Stimulated activated CD4-positive, alpha-beta T cell treated with anti-CD3 and anti-CD28 coated beads, Interleukin-4, amount 100 ng/mL, for 24 hours (primary cell): ENCODE data around the gene FLVCR2.

Source experiments
- DNase-seq: peaks from one replicate; pipeline ENCODE4 v3.0.0-alpha.2; 2020

FLVCR2 gene

GRCh38 chr14:75636100-75636692, 57.8 kb downstream of the FLVCR2 start:
- DNase-seq: no peak

- DNase-seq: no peak
Observed at GRCh38 chr14:75640876-75641275, 62.5 kb downstream of the FLVCR2 start.

GRCh38 chr14:75643985-75644384, 65.6 kb downstream of the FLVCR2 start:
- DNase-seq: no peak

- DNase-seq: no peak
Observed at GRCh38 chr14:75645056-75645455, 66.6 kb downstream of the FLVCR2 start.

GRCh38 chr14:75646762-75647161, 68.3 kb downstream of the FLVCR2 start:
- no peak for DNase-seq

- no peak for DNase-seq
Observed at GRCh38 chr14:75647640-75648039, 69.2 kb downstream of the FLVCR2 start.

- no peak for DNase-seq
Observed at GRCh38 chr14:75648066-75648838, 69.8 kb downstream of the FLVCR2 start.

GRCh38 chr14:75649337-75649736, 70.9 kb downstream of the FLVCR2 start:
- no peak for DNase-seq

- no peak for DNase-seq
Observed at GRCh38 chr14:75649773-75650172, 71.4 kb downstream of the FLVCR2 start.

GRCh38 chr14:75650253-75651058, 72.0 kb downstream of the FLVCR2 start:
- no peak for DNase-seq

GRCh38 chr14:75653563-75653962, 75.1 kb downstream of the FLVCR2 start:
- DNase-seq: no peak

- DNase-seq: peak; percentile 88
Observed at GRCh38 chr14:75654127-75654732, 75.8 kb downstream of the FLVCR2 start.

GRCh38 chr14:75655235-75655634, 76.8 kb downstream of the FLVCR2 start:
- no peak for DNase-seq

GRCh38 chr14:75657331-75657730, 78.9 kb downstream of the FLVCR2 start:
- no peak for DNase-seq

GRCh38 chr14:75658957-75659356, 80.5 kb downstream of the FLVCR2 start:
- DNase-seq: no peak

- DNase-seq: no peak
Observed at GRCh38 chr14:75660238-75660629, 81.8 kb downstream of the FLVCR2 start.

GRCh38 chr14:75660630-75661498, 82.4 kb downstream of the FLVCR2 start, which contains the start of the genes ERG28 and TTLL5:
Gene ERG28 (minus strand): TSS chr14:75660876. CDS start chr14:75657502, 3,374 bp downstream.
Gene TTLL5 (plus strand): TSS chr14:75661246. CDS start chr14:75663150, 1,904 bp downstream.
- peak; percentile 97 for DNase-seq

GRCh38 chr14:75661499-75661814, 83.0 kb downstream of the FLVCR2 start:
- no peak for DNase-seq

GRCh38 chr14:75662966-75663365, 84.5 kb downstream of the FLVCR2 start:
- DNase-seq: no peak

- DNase-seq: no peak
Observed at GRCh38 chr14:75667099-75667765, 88.8 kb downstream of the FLVCR2 start.

- DNase-seq: no peak
Observed at GRCh38 chr14:75672605-75673192, 94.3 kb downstream of the FLVCR2 start.
